HG02970 (cell line): Measurements from ENCODE around the gene GLT1D1.

ENCODE experiments used
- ATAC-seq: cut with Tn5 transposase; IDR thresholded peaks from one replicate; pipeline ENCODE4 v1.9.1; 2021; ENCODE audit warnings: mild to moderate bottlenecking, moderate library complexity, moderate number of reproducible peaks; ENCODE audit not compliant: unreplicated experiment, low FRiP score

The GLT1D1 gene

GRCh38 chr12:128991716-128992115 lies 138.4 kb downstream of the GLT1D1 start:
- ATAC-seq = no peak

- no peak for ATAC-seq
Observed at GRCh38 chr12:128992116-128992515, 138.8 kb downstream of the GLT1D1 start.

GRCh38 chr12:128992550-128992949 lies 139.3 kb downstream of the GLT1D1 start:
- ATAC-seq = no peak

- ATAC-seq = no peak
Observed at GRCh38 chr12:128994856-128995255, 141.6 kb downstream of the GLT1D1 start.

GRCh38 chr12:128995619-128996018 lies 142.3 kb downstream of the GLT1D1 start:
- no peak for ATAC-seq

GRCh38 chr12:129001826-129002225 lies 148.5 kb downstream of the GLT1D1 start:
- ATAC-seq = no peak

- no peak for ATAC-seq
Observed at GRCh38 chr12:129002427-129002826, 149.1 kb downstream of the GLT1D1 start.

GRCh38 chr12:129005416-129005815 lies 152.1 kb downstream of the GLT1D1 start:
- no peak for ATAC-seq

- ATAC-seq = no peak
Observed at GRCh38 chr12:129005829-129006228, 152.6 kb downstream of the GLT1D1 start.

- ATAC-seq = no peak
Observed at GRCh38 chr12:129009833-129010622, 156.8 kb downstream of the GLT1D1 start.

GRCh38 chr12:129016159-129016558 lies 162.9 kb downstream of the GLT1D1 start:
- no peak for ATAC-seq

- ATAC-seq = no peak
Observed at GRCh38 chr12:129025055-129025454, 171.8 kb downstream of the GLT1D1 start.

- no peak for ATAC-seq
Observed at GRCh38 chr12:129028844-129029243, 175.6 kb downstream of the GLT1D1 start.
